Heart left ventricle (tissue), 13 donors: ENCODE data around the gene TNRC18.

Source experiments
- CTCF ChIP-seq, 12 donors: fragments of 200-600 bp; sonication (generic) in 4 of 12; IDR thresholded peaks; one replicate each; pipeline versions ENCODE4 v1.5.0 to v1.8.0; 2018 to 2022; ENCODE audit warnings: antibody characterized with exemption in 12 of 12, mild to moderate bottlenecking in 5 of 12
- POLR2A ChIP-seq, 2 donors: fragments of 450-650 bp; IDR thresholded peaks; one replicate each; pipeline ENCODE4 v1.6.1; 2017; ENCODE audit warnings: antibody characterized with exemption in 2 of 2, mild to moderate bottlenecking in 2 of 2, moderate library complexity in 2 of 2
- donor health status: ischemic (EF 13 %, LVEDD 7.1; RV severe dilation, severe dysfunction).
- donor health status: DM: no; HTN: yes; CAD: no.
- donor health status: DM: no; HTN: no; CAD: no.
- donor health status: ischemic (EF 25% LVEDD 6.9; RV normal size, moderate dysfunction).
- donor health status: ischemic (EF 25% LVEDD 5.7; RV mildly dilated, moderate dysfunction).
- donor health status: ischemic (EF 35%, LVEDD 5.7; RV mildly dilated, moderate dysfunction).
- donor health status: nonischemic (EF 11% LVEDD 7.7; RV severe dilation, severe dysfunction).
- donor health status: DM: yes; HTN: yes; CAD: no.
- donor health status: PGD.
- donor health status: ischemic (EF 29% LVEDD 5.4; RV normal size, mild dysfunction).
- donor health status: nonischemic (EF 23%, LVEDD 6.1; RV moderate dilation, normal function).

- no peak for TF ChIP-seq POLR2A (IDR thresholded peaks at IDR 0.05)
- TF ChIP-seq CTCF (IDR thresholded peaks at IDR 0.05): no peak
Observed at GRCh38 chr7:5414916-5415315, 8.7 kb downstream of the TNRC18 start.
